ENCODE results near the gene FGF10. TPM values are rescaled to one million over a fixed set of nuclear protein-coding genes. Genes with fewer than 3 reads are reported as not detected.

The FGF10 gene
- total and polyA plus RNA-seq, 2 of the 4 experiments (the other 2 are of a cell fraction): not detected

- no peak overlapping the region for H3K4me2 ChIP-seq (ENCODE audit: low read depth, low read length)
- H2BK20ac ChIP-seq (ENCODE audit: low read depth, low read length): no peak overlapping the region
- no peak overlapping the region for H3K4ac ChIP-seq (ENCODE audit: low read depth, low read length)
- H3K9me3 ChIP-seq (ENCODE audit: control insufficient read depth, insufficient read depth, low read length): no peaks in the 10 kb centered on the region
- H3K79me1 ChIP-seq (ENCODE audit: low read depth in 1 of 2, low read length in 2 of 2): no peaks in the 10 kb centered on the region
- H2AK5ac ChIP-seq (ENCODE audit: low read depth, low read length): no peak overlapping the region
- H2AFZ ChIP-seq (replicated peaks; ENCODE audit: low read length, poor library complexity): no peak overlapping the region
- H3K18ac ChIP-seq (ENCODE audit: low read depth, low read length): no peak overlapping the region
- H3K4me1 ChIP-seq (ENCODE audit: control insufficient read depth, insufficient read depth, low read length): no peaks in the 10 kb centered on the region
- no peak overlapping the region for H2BK15ac ChIP-seq (ENCODE audit: low read depth, low read length)
- no peak overlapping the region for H3K27ac ChIP-seq (ENCODE audit: insufficient read depth, low read length)
- no peak overlapping the region for H3K56ac ChIP-seq (ENCODE audit: extremely low read depth, insufficient read depth, low read length)
- in situ Hi-C loops (cut with MboI; ENCODE audit: low sequenced_read_pairs) (no loop called here), dilution Hi-C loops (cut with HindIII; ENCODE audit: low sequenced_read_pairs, unreplicated experiment) (no loop called here), intact Hi-C loops (cut with micrococcal nuclease) (no loop called here)
- H3K23ac ChIP-seq (ENCODE audit: low read depth, low read length): no peak overlapping the region
- H2BK5ac ChIP-seq (ENCODE audit: low read depth, low read length, poor library complexity, severe bottlenecking): no peak overlapping the region
- CTCF ChIA-PET: no interaction called here
- no peak overlapping the region for H3K14ac ChIP-seq (replicated peaks; ENCODE audit: low read depth, low read length)
- ATAC-seq (ENCODE audit: low read depth) (no peak), DNase-seq (no peak)
- no peak overlapping the region for H3K4me3 ChIP-seq (ENCODE audit: insufficient read depth, low read depth, low read length)
- H3K9ac ChIP-seq (ENCODE audit: low read depth, low read length): no peak overlapping the region
- H4K5ac ChIP-seq (ENCODE audit: low read depth, low read length): no peak overlapping the region
- H3K36me3 ChIP-seq (ENCODE audit: control insufficient read depth, insufficient read depth, low read length): no peaks in the 10 kb centered on the region
- POLR2A ChIA-PET (ENCODE audit: unreplicated experiment): no interaction called here
- no CpG with 5 or more reads among the region's 1 CpG for WGBS, 2 experiments (ENCODE audit: extremely low coverage in 2 of 2, insufficient read length in 1 of 2)
- H4K91ac ChIP-seq (ENCODE audit: insufficient read depth, low read depth, low read length): no peak overlapping the region
- no peaks in the 10 kb centered on the region; the same call in 1 of the 2 replicates for H3K9me1 ChIP-seq (ENCODE audit: insufficient read depth, low read length)
- H4K8ac ChIP-seq (ENCODE audit: low read depth in 2 of 2, low read length in 2 of 2): no peak overlapping the region
- H3K27me3 ChIP-seq (ENCODE audit: control insufficient read depth, insufficient read depth, low read length): peaks cover 11% of the 10 kb centered on the region; the same call in 1 of the 2 replicates
- H2AK9ac ChIP-seq (replicated peaks; ENCODE audit: low read depth, low read length, poor library complexity): no peak overlapping the region
- no peak for TF ChIP-seq BHLHE40 (IDR thresholded peaks at IDR 0.05; ENCODE audit: low read depth, low read length)
- TF ChIP-seq POLR2A (IDR thresholded peaks at IDR 0.05; ENCODE audit: low read depth, low read length): no peak
- no peak for TF ChIP-seq FOS (IDR thresholded peaks at IDR 0.05; ENCODE audit: low read depth, low read length)
- TF ChIP-seq NFE2L2 (IDR thresholded peaks at IDR 0.05; ENCODE audit: low read depth, low read length): no peak
- TF ChIP-seq SMC3 (IDR thresholded peaks at IDR 0.05; ENCODE audit: low read depth, low read length): no peak
- TF ChIP-seq MXI1 (IDR thresholded peaks at IDR 0.05; ENCODE audit: borderline replicate concordance, low read depth, low read length): no peak
- no peak for TF ChIP-seq CTCF (conservative IDR thresholded peaks at IDR 0.05; ENCODE audit: low read depth, low read length)
- no peak for TF ChIP-seq CHD1 (IDR thresholded peaks at IDR 0.05; ENCODE audit: low read depth, low read length)
- no peak for TF ChIP-seq RCOR1 (IDR thresholded peaks at IDR 0.05; ENCODE audit: insufficient replicate concordance, low read length)
- no peak for TF ChIP-seq USF2 (IDR thresholded peaks at IDR 0.05; ENCODE audit: low read depth, low read length)
- no peak for TF ChIP-seq RAD21 (IDR thresholded peaks at IDR 0.05; ENCODE audit: low read length)
- TF ChIP-seq MAZ (IDR thresholded peaks at IDR 0.05; ENCODE audit: borderline replicate concordance, low read depth, low read length): no peak
- TF ChIP-seq ELK1 (IDR thresholded peaks at IDR 0.05; ENCODE audit: borderline replicate concordance, low read depth, low read length): no peak
- TF ChIP-seq CEBPB (IDR thresholded peaks at IDR 0.05; ENCODE audit: low read depth, low read length): no peak
- no peak for TF ChIP-seq MAFK (IDR thresholded peaks at IDR 0.05; ENCODE audit: low read depth, low read length)
- no peak for TF ChIP-seq RFX5 (IDR thresholded peaks at IDR 0.05; ENCODE audit: low read depth, low read length)
- no peak overlapping the region for H2BK120ac ChIP-seq (ENCODE audit: low read depth, low read length)
- no peaks in the 10 kb centered on the region for H4K20me1 ChIP-seq (ENCODE audit: insufficient read depth, low read length)
- BruUV-seq (replicated peaks): no TSS peak
Observed at GRCh38 chr5:44384816-44385215, 4.4 kb downstream of the FGF10 start.
